Loucy (cell line): ENCODE data around the gene CELF2.

Experiments used
- H2AFZ ChIP-seq: fragments of 200-600 bp; sonication (generic); 2 replicates; pipeline ENCODE4 v1.6.0; 2016; ENCODE audit warnings: antibody characterized with exemption, mild to moderate bottlenecking, low read length, moderate library complexity
- H3F3A ChIP-seq: fragments of 200-600 bp; 2 replicates; pipeline ENCODE4 v1.6.0; 2016; ENCODE audit warnings: antibody characterized with exemption, low read depth, mild to moderate bottlenecking
- H3K27me3 ChIP-seq: fragments of 200-600 bp; sonication (generic); 2 replicates; pipeline ENCODE4 v1.6.1; 2014; ENCODE audit warnings: low read length, mild to moderate bottlenecking; ENCODE audit not compliant: insufficient read depth, poor library complexity, severe bottlenecking
- H3K36me3 ChIP-seq: fragments of 200-600 bp; sonication (generic); 2 replicates; pipeline ENCODE4 v1.6.1; 2016; ENCODE audit warnings: low read length; ENCODE audit not compliant: insufficient read depth
- H3K4me1 ChIP-seq: fragments of 200-600 bp; sonication (generic); 2 replicates; pipeline ENCODE4 v1.5.1; 2014; ENCODE audit warnings: low read length, mild to moderate bottlenecking; ENCODE audit not compliant: insufficient read depth, poor library complexity, severe bottlenecking
- H3K4me2 ChIP-seq: fragments of 200-600 bp; sonication (generic); 2 replicates; pipeline ENCODE4 v1.6.0; 2014; ENCODE audit warnings: antibody characterized with exemption, low read length, low read depth, mild to moderate bottlenecking; ENCODE audit not compliant: poor library complexity, severe bottlenecking
- H3K4me3 ChIP-seq: fragments of 200-600 bp; sonication (generic); 2 replicates; pipeline ENCODE4 v1.5.1; 2014; ENCODE audit warnings: low read length, mild to moderate bottlenecking, mixed read lengths; ENCODE audit not compliant: poor library complexity, severe bottlenecking
- H3K79me2 ChIP-seq: fragments of 200-600 bp; sonication (generic); 2 replicates; pipeline ENCODE4 v1.6.1; 2014; ENCODE audit warnings: low read length; ENCODE audit not compliant: insufficient read depth
- H3K9ac ChIP-seq: fragments of 200-600 bp; sonication (generic); 2 replicates; pipeline ENCODE4 v1.6.0; 2014; ENCODE audit warnings: mild to moderate bottlenecking, low read depth, low read length, moderate library complexity; ENCODE audit not compliant: poor library complexity, severe bottlenecking
- H3K9me2 ChIP-seq: fragments of 200-600 bp; sonication (generic); replicated peaks from 2 replicates; pipeline ENCODE4 v1.6.1; 2016; ENCODE audit warnings: low read depth, low read length, mixed read lengths
- H3K9me3 ChIP-seq: fragments of 200-600 bp; sonication (generic); 2 replicates; pipeline ENCODE4 v1.6.1; 2014; ENCODE audit warnings: mild to moderate bottlenecking, antibody characterized with exemption, low read length, low read depth; ENCODE audit not compliant: insufficient read depth
- H4K20me1 ChIP-seq: fragments of 200-600 bp; sonication (generic); 2 replicates; pipeline ENCODE4 v1.6.0; 2014; ENCODE audit warnings: antibody characterized with exemption, low read length, mild to moderate bottlenecking; ENCODE audit not compliant: insufficient read depth, poor library complexity, severe bottlenecking
- EZH2phosphoT487 ChIP-seq: fragments of 200-600 bp; IDR thresholded peaks from 2 replicates; pipeline ENCODE4 v1.6.1; 2018; ENCODE audit warnings: antibody characterized with exemption, mild to moderate bottlenecking, moderate library complexity, borderline replicate concordance
- TF ChIP-seq, protein P1 (sequence below): fragments of 200-600 bp; sonication (generic); conservative IDR thresholded peaks from 2 replicates; pipeline ENCODE4 v1.5.1; 2014; ENCODE audit warnings: mild to moderate bottlenecking, antibody characterized with exemption, low read length

The CELF2 gene

DNA sequence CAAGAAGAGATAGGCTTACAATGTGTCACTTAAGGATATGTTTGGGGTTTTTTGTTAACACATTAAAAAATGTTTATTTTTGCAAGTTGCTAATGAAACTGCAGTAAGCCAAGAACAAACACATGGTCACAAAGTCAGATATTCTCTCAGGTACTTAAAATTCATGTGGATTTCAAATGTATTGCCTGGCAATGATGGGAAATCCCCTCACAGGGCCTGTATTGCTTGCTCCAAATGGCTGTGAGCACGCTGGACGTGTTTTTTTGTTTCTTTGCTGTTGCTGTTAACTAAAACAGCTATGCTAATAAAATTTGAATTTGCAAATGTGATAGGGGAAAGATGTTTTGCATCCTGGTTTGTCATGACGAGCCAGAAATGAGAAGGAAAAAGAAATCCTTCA, 3.8 kb upstream of the CELF2 start:
- Histone ChIP-seq H3K27me3 (no peaks in the 10 kb centered on the region), H3K9ac (no peak overlapping the region), H4K20me1 (no peaks in the 10 kb centered on the region), H3K4me3 (no peak overlapping the region), H3K4me2 (no peak overlapping the region), H3K36me3 (no peaks in the 10 kb centered on the region), H3K4me1 (no peaks in the 10 kb centered on the region), H3F3A (no peaks in the 10 kb centered on the region), H2AFZ (no peak overlapping the region), H3K9me3 (no peaks in the 10 kb centered on the region), H3K79me2 (no peaks in the 10 kb centered on the region), H3K9me2 (no peaks in the 10 kb centered on the region)
- TF ChIP-seq, protein P1, sequence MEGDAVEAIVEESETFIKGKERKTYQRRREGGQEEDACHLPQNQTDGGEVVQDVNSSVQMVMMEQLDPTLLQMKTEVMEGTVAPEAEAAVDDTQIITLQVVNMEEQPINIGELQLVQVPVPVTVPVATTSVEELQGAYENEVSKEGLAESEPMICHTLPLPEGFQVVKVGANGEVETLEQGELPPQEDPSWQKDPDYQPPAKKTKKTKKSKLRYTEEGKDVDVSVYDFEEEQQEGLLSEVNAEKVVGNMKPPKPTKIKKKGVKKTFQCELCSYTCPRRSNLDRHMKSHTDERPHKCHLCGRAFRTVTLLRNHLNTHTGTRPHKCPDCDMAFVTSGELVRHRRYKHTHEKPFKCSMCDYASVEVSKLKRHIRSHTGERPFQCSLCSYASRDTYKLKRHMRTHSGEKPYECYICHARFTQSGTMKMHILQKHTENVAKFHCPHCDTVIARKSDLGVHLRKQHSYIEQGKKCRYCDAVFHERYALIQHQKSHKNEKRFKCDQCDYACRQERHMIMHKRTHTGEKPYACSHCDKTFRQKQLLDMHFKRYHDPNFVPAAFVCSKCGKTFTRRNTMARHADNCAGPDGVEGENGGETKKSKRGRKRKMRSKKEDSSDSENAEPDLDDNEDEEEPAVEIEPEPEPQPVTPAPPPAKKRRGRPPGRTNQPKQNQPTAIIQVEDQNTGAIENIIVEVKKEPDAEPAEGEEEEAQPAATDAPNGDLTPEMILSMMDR = no peak
- no peak for TF ChIP-seq EZH2phosphoT487

DNA sequence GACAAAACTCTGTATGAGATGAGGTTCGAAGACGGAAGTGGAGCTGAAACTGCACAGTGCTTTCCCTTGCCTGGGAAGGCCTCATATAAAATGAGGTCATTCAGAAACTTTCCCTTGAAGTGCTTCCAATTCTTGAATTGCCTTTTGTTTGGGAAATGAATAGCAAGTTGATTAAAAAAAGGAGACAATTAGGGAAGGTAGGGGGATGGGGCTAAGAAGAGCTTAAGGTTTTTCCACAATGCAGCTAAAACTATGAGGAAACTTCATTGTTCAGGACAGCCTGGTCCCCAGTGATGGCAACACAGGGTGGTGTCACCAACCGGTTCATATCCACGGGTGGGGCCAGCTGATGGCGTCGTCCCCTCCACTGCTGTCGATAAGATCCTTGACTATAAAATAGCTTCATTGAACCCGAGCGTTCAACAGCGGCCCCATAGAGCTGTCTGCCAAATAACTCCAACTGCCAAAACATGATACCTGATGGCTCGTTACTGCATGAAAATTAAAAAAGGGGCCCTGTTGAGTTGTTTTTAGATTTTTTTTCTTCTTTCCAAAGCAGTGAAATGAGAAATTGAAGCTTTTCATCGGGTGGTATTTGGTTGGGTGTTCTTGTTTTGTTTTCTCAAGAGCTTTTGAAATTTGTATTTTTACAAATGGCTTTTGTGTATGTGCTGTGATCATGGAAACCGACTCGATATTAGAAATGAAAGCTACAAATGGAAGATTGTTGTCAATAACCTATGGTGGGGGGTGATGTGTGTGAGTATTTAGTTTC, 2.8 kb upstream of the CELF2 start:
- Histone ChIP-seq H3K79me2 (no peaks in the 10 kb centered on the region), H3F3A (no peaks in the 10 kb centered on the region), H3K9me2 (no peaks in the 10 kb centered on the region), H3K9ac (no peak overlapping the region), H3K4me2 (no peak overlapping the region), H2AFZ (no peak overlapping the region), H3K9me3 (no peaks in the 10 kb centered on the region), H3K27me3 (no peaks in the 10 kb centered on the region), H3K36me3 (no peaks in the 10 kb centered on the region), H4K20me1 (no peaks in the 10 kb centered on the region), H3K4me1 (no peaks in the 10 kb centered on the region), H3K4me3 (no peak overlapping the region)
- no peak for TF ChIP-seq EZH2phosphoT487
- TF ChIP-seq, protein P1 = no peak

DNA sequence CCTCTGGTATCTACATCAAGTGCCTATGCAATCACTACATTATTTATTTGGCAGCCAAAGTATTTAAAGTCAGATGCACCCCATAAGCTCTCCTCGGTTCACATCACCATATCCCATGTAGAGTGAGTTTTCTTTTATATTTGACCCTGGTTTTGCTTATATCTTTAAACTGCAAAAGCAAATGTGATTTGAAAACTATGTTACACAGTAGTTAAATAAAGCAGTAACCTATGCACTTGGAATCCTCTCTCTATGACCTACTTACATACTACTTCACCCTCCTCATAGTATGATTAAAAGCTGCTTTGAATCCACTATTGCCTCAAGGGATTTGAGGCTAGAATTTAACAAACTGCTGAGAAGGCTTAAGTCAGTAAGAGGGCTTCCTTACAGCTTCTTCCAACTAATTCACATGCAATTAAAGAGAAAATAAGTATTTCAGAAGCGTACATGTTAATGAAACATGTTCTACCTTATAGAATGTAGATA, 2.2 kb upstream of the CELF2 start:
- Histone ChIP-seq H2AFZ (no peak overlapping the region), H3K4me2 (no peak overlapping the region), H4K20me1 (no peaks in the 10 kb centered on the region), H3K27me3 (no peaks in the 10 kb centered on the region), H3K4me1 (no peaks in the 10 kb centered on the region), H3K79me2 (no peaks in the 10 kb centered on the region), H3K9me3 (no peaks in the 10 kb centered on the region), H3K9me2 (no peaks in the 10 kb centered on the region), H3F3A (no peaks in the 10 kb centered on the region), H3K4me3 (no peak overlapping the region), H3K36me3 (no peaks in the 10 kb centered on the region), H3K9ac (no peak overlapping the region)
- TF ChIP-seq, protein P1 = no peak
- no peak for TF ChIP-seq EZH2phosphoT487
